Measurements from ENCODE around the gene CCL20.

The CCL20 gene

GRCh38 chr2:227860221-227860641, 46.6 kb downstream of the CCL20 start:
- TF ChIP-seq ARNTL (CRISPR knock-in tag; IDR thresholded peaks at IDR 0.05; ENCODE audit: borderline replicate concordance, low read depth) (no peak), ESRRG (CRISPR knock-in tag; IDR thresholded peaks at IDR 0.05) (no peak), RARB (CRISPR knock-in tag; IDR thresholded peaks at IDR 0.05) (no peak), PATZ1 (CRISPR knock-in tag; IDR thresholded peaks at IDR 0.05; ENCODE audit: borderline replicate concordance) (no peak), ZFP30 (CRISPR knock-in tag; IDR thresholded peaks at IDR 0.05) (no peak), PPARA (CRISPR knock-in tag; IDR thresholded peaks at IDR 0.05; ENCODE audit: borderline replicate concordance) (no peak), CSDC2 (CRISPR knock-in tag; IDR thresholded peaks at IDR 0.05) (no peak), OSR1 (CRISPR knock-in tag; IDR thresholded peaks at IDR 0.05) (no peak), SNAI2 (CRISPR knock-in tag; IDR thresholded peaks at IDR 0.05) (no peak), TCF4 (CRISPR knock-in tag; IDR thresholded peaks at IDR 0.05; ENCODE audit: borderline replicate concordance) (no peak), ZFP3 (CRISPR knock-in tag; IDR thresholded peaks at IDR 0.05) (no peak), ZNF70 (CRISPR knock-in tag; IDR thresholded peaks at IDR 0.05) (no peak)
- TF ChIP-seq, protein P1, sequence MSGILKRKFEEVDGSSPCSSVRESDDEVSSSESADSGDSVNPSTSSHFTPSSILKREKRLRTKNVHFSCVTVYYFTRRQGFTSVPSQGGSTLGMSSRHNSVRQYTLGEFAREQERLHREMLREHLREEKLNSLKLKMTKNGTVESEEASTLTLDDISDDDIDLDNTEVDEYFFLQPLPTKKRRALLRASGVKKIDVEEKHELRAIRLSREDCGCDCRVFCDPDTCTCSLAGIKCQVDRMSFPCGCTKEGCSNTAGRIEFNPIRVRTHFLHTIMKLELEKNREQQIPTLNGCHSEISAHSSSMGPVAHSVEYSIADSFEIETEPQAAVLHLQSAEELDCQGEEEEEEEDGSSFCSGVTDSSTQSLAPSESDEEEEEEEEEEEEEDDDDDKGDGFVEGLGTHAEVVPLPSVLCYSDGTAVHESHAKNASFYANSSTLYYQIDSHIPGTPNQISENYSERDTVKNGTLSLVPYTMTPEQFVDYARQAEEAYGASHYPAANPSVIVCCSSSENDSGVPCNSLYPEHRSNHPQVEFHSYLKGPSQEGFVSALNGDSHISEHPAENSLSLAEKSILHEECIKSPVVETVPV (CRISPR knock-in tag; IDR thresholded peaks at IDR 0.05) = no peak

DNA sequence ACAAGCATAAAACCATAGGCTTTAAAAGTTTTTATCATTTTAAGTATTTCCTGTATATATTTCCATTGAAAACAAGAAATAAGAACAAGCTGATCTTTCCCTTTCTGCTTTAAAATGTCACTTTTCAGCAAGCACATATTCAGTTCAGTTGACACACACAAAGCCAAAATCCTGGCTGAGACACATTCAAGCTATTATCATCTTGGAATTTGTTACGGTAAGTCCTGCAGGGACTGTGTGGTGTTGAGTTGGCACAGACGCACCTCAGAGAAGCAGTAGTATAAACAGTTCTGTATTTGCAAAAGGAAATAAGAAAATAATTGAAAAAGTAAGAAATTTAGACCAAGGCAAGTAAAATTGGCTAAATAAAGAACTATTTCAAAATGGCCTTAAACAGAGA, 47.4 kb downstream of the CCL20 start:
- TF ChIP-seq ARNTL (CRISPR knock-in tag; IDR thresholded peaks at IDR 0.05; ENCODE audit: borderline replicate concordance, low read depth) (no peak), PATZ1 (CRISPR knock-in tag; IDR thresholded peaks at IDR 0.05; ENCODE audit: borderline replicate concordance) (no peak), TCF4 (CRISPR knock-in tag; IDR thresholded peaks at IDR 0.05; ENCODE audit: borderline replicate concordance) (no peak), PPARA (CRISPR knock-in tag; IDR thresholded peaks at IDR 0.05; ENCODE audit: borderline replicate concordance) (no peak), ISL1 (CRISPR knock-in tag; IDR thresholded peaks at IDR 0.05) (no peak), ESRRG (CRISPR knock-in tag; IDR thresholded peaks at IDR 0.05) (no peak), CSDC2 (CRISPR knock-in tag; IDR thresholded peaks at IDR 0.05) (no peak), GLIS3 (CRISPR knock-in tag; IDR thresholded peaks at IDR 0.05) (no peak), ZNF8 (CRISPR knock-in tag; IDR thresholded peaks at IDR 0.05) (no peak), RARB (CRISPR knock-in tag; IDR thresholded peaks at IDR 0.05) (no peak), BACH2 (CRISPR knock-in tag; IDR thresholded peaks at IDR 0.05; ENCODE audit: borderline replicate concordance) (no peak), SNAI2 (CRISPR knock-in tag; IDR thresholded peaks at IDR 0.05) (no peak), OSR1 (CRISPR knock-in tag; IDR thresholded peaks at IDR 0.05) (no peak), TOX (CRISPR knock-in tag; IDR thresholded peaks at IDR 0.05; ENCODE audit: borderline replicate concordance) (no peak), ZC3H10 (CRISPR knock-in tag; IDR thresholded peaks at IDR 0.05) (no peak), ZFP30 (CRISPR knock-in tag; IDR thresholded peaks at IDR 0.05) (no peak), CREB5 (CRISPR knock-in tag; IDR thresholded peaks at IDR 0.05; ENCODE audit: low read depth) (no peak)
- TF ChIP-seq, protein P2, sequence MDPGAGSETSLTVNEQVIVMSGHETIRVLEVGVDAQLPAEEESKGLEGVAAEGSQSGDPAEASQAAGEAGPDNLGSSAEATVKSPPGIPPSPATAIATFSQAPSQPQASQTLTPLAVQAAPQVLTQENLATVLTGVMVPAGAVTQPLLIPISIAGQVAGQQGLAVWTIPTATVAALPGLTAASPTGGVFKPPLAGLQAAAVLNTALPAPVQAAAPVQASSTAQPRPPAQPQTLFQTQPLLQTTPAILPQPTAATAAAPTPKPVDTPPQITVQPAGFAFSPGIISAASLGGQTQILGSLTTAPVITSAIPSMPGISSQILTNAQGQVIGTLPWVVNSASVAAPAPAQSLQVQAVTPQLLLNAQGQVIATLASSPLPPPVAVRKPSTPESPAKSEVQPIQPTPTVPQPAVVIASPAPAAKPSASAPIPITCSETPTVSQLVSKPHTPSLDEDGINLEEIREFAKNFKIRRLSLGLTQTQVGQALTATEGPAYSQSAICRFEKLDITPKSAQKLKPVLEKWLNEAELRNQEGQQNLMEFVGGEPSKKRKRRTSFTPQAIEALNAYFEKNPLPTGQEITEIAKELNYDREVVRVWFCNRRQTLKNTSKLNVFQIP (CRISPR knock-in tag; IDR thresholded peaks at IDR 0.05; ENCODE audit: borderline replicate concordance, low read depth) = no peak
- TF ChIP-seq, protein P1 (CRISPR knock-in tag; IDR thresholded peaks at IDR 0.05) = no peak
- ATAC-seq = no peak

More at GRCh38 chr2:227860221-227860641, 46.6 kb downstream of the CCL20 start:
- ATAC-seq = no peak

Measured in SK-N-SH treated with all-trans-retinoic acid at 6 μM for 48 hours (cell line).